HL-60 (cell line): ENCODE measurements around the gene ZFP90.

Experiments used
- CTCF ChIP-seq: IDR thresholded peaks from one replicate; pipeline ENCODE4 v1.5.1; 2011; ENCODE audit warnings: low read length, control low read depth, inconsistent platforms; ENCODE audit not compliant: insufficient read depth
- TF ChIP-seq, protein P1 (sequence below): IDR thresholded peaks from 2 replicates; pipeline ENCODE4 v1.6.1; 2012; ENCODE audit warnings: low read depth; ENCODE audit not compliant: insufficient replicate concordance

DNA sequence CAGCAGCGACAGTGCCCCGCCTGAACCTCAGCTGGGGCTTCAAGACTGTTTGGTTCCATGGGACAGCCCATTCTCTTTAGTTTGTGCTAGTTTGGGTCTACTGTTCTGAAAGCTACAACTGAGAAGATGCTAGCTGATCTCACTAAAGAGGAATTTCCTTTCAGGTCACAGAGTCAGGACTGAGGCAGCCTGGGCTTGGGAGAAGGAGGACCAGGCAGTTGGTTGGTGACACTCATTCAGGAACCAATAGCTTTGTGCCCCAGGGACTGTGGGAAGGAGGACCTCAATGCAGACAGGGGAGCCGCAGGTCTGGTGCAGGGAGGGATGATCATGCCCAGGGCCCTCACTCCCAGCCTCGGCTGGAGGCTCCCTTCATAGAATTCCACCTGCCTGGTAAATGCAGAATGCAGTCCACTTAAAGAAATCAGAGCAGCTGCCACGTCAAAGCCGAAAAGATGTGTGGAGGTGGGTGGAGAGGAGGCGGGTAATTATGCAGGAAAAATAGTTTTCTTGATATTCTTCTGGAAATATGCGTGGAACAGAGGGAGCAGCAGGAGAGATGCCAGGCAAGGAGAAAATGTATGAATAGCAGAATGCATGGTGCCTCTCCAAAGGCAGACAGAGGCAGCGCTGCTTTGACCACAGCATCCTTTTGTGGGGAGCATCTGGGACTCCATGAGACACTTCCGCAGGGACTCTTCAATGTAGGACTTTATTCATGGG is 32.6 kb upstream of the ZFP90 start:
- no peak for TF ChIP-seq CTCF
- TF ChIP-seq, protein P1, sequence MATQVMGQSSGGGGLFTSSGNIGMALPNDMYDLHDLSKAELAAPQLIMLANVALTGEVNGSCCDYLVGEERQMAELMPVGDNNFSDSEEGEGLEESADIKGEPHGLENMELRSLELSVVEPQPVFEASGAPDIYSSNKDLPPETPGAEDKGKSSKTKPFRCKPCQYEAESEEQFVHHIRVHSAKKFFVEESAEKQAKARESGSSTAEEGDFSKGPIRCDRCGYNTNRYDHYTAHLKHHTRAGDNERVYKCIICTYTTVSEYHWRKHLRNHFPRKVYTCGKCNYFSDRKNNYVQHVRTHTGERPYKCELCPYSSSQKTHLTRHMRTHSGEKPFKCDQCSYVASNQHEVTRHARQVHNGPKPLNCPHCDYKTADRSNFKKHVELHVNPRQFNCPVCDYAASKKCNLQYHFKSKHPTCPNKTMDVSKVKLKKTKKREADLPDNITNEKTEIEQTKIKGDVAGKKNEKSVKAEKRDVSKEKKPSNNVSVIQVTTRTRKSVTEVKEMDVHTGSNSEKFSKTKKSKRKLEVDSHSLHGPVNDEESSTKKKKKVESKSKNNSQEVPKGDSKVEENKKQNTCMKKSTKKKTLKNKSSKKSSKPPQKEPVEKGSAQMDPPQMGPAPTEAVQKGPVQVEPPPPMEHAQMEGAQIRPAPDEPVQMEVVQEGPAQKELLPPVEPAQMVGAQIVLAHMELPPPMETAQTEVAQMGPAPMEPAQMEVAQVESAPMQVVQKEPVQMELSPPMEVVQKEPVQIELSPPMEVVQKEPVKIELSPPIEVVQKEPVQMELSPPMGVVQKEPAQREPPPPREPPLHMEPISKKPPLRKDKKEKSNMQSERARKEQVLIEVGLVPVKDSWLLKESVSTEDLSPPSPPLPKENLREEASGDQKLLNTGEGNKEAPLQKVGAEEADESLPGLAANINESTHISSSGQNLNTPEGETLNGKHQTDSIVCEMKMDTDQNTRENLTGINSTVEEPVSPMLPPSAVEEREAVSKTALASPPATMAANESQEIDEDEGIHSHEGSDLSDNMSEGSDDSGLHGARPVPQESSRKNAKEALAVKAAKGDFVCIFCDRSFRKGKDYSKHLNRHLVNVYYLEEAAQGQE = no peak
